ENCODE results near the gene RGS10. TPM values are rescaled to one million over a fixed set of nuclear protein-coding genes. Genes with fewer than 3 reads are reported as not detected.

Gene RGS10
- total RNA-seq, 4 donors from 2014 or later: 18.6 to 32.6 (median 28.4) TPM

- H3K36me3 ChIP-seq: peaks cover 0 to 10% (median 0%) of the 10 kb centered on the region in 3 donors
- peaks cover 0 to 17% (median 7%) of the 10 kb centered on the region in 4 donors for H3K4me1 ChIP-seq
- no peak for DNase-seq (ENCODE audit: low spot score in 2 of 2)
- 51 to 59% methylated on average over 11 of the region's 11 CpGs for WGBS, 2 donors
- peak overlapping the region in 1 of 4 donors; percentile 32 for H3K27ac ChIP-seq
- H3K4me3 ChIP-seq: no peak overlapping the region
- TF ChIP-seq EP300 (IDR thresholded peaks at IDR 0.05) (no peak), POLR2A (IDR thresholded peaks at IDR 0.05) (no peak), CTCF (IDR thresholded peaks at IDR 0.05) (no peak)
- H3K9me3 ChIP-seq: no peaks in the 10 kb centered on the region
- no peaks in the 10 kb centered on the region for H3K27me3 ChIP-seq
Measured at GRCh38 chr10:119498889-119499676, 43.4 kb downstream of the RGS10 start.

GRCh38 chr10:119497243-119497642 is 45.3 kb downstream of the RGS10 start:
- 81 to 85% methylated on average over 9 of the region's 9 CpGs for WGBS, 2 donors
- no peak for DNase-seq (ENCODE audit: low spot score in 2 of 2)
- Histone ChIP-seq H3K27me3 (no peaks in the 10 kb centered on the region), H3K36me3 (no peaks in the 10 kb centered on the region), H3K4me3 (no peak overlapping the region), H3K9me3 (no peaks in the 10 kb centered on the region), H3K4me1 (peaks cover 0 to 21% (median 8%) of the 10 kb centered on the region in 4 donors), H3K27ac (no peak overlapping the region)
- TF ChIP-seq EP300 (IDR thresholded peaks at IDR 0.05) (no peak), CTCF (IDR thresholded peaks at IDR 0.05) (no peak), POLR2A (IDR thresholded peaks at IDR 0.05) (no peak)

GRCh38 chr10:119496273-119496672 is 46.2 kb downstream of the RGS10 start:
- Histone ChIP-seq H3K9me3 (no peaks in the 10 kb centered on the region), H3K27ac (no peak overlapping the region), H3K36me3 (no peaks in the 10 kb centered on the region), H3K4me1 (peaks cover 0 to 21% (median 8%) of the 10 kb centered on the region in 4 donors), H3K4me3 (no peak overlapping the region), H3K27me3 (no peaks in the 10 kb centered on the region)
- WGBS, 2 donors: 75 to 90% methylated on average over 7 of the region's 7 CpGs
- TF ChIP-seq CTCF (IDR thresholded peaks at IDR 0.05): no peak
- no peak for TF ChIP-seq EP300 (IDR thresholded peaks at IDR 0.05)
- no peak for TF ChIP-seq POLR2A (IDR thresholded peaks at IDR 0.05)
- no peak for DNase-seq (ENCODE audit: low spot score in 2 of 2)

DNA sequence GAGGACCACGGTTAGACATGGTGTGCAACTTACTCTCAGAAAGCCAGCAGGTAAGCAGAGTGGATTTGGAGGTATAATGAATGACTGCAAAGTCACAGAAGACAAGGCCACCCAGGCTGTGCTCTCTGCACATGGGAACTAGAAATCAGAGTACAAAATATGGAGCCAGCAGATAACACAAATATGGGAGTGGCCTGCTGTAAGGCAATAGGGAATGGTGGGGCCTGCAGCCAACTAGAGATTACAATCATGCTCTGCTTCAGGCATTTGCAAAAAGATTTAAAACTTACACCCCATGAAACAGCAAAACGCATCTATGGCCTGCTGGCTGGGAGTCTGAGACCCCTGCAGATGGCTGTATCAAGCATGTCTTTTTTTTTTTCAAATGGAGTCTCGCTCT is 47.0 kb downstream of the RGS10 start:
- Histone ChIP-seq H3K27me3 (no peaks in the 10 kb centered on the region), H3K27ac (peak overlapping the region in 1 of 4 donors; percentile 54), H3K4me1 (peaks cover 0 to 17% (median 8%) of the 10 kb centered on the region in 4 donors), H3K4me3 (no peak overlapping the region), H3K36me3 (no peaks in the 10 kb centered on the region), H3K9me3 (no peaks in the 10 kb centered on the region)
- TF ChIP-seq POLR2A (IDR thresholded peaks at IDR 0.05): no peak
- TF ChIP-seq EP300 (IDR thresholded peaks at IDR 0.05): no peak
- TF ChIP-seq CTCF (IDR thresholded peaks at IDR 0.05): no peak
- no peak for DNase-seq (ENCODE audit: low spot score in 2 of 2)
- WGBS, 2 donors: 91 to 96% methylated on average over 3 of the region's 3 CpGs

DNA sequence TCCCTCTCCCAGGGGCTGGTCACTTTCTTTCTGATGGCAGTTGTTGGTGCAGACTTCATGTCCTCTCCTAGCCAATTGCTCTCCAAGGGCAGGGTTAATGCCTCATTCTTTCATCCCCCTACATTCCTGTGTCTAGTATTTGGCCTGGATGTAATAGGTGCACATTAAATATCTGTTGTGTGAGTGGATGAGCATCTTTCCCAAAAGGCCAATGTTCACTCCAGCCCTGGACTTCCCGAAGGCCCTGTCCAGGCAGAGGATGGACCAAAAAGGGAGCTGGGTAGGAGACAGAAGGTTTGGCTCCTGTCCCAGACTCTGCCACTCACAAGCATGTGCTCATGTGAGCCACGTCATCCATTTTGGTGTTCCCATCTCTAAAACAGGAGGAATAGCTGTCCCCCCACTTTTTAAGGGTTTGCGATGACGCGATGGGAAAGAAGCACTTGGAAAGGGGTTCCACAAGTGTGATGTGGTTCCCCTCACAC is 47.5 kb downstream of the RGS10 start:
- Histone ChIP-seq H3K4me3 (no peak overlapping the region), H3K27ac (peak overlapping the region in 3 of 4 donors; percentile 15 to 54 (median 45)), H3K36me3 (no peaks in the 10 kb centered on the region), H3K4me1 (peaks cover 0 to 15% (median 9%) of the 10 kb centered on the region in 4 donors), H3K27me3 (no peaks in the 10 kb centered on the region), H3K9me3 (no peaks in the 10 kb centered on the region)
- WGBS, 2 donors: 80 to 92% methylated on average over 5 of the region's 5 CpGs
- no peak for TF ChIP-seq CTCF (IDR thresholded peaks at IDR 0.05)
- no peak for TF ChIP-seq POLR2A (IDR thresholded peaks at IDR 0.05)
- TF ChIP-seq EP300 (IDR thresholded peaks at IDR 0.05): no peak
- no peak for DNase-seq (ENCODE audit: low spot score in 2 of 2)

All from tibial nerve (tissue), 4 donors.